DND-41 (cell line): Measurements from ENCODE around the gene SLC24A3.

Experiments used
- EZH2 ChIP-seq: IDR thresholded peaks from 3 replicates; pipeline ENCODE4 v1.6.1; 2012; ENCODE audit warnings: borderline replicate concordance, low read depth, mild to moderate bottlenecking, moderate library complexity, low read length, inconsistent platforms; ENCODE audit not compliant: severe bottlenecking
- TF ChIP-seq, protein P1 (sequence below): IDR thresholded peaks from 2 replicates; pipeline ENCODE4 v1.5.1; 2012; ENCODE audit warnings: borderline replicate concordance, low read length, moderate library complexity, mild to moderate bottlenecking; ENCODE audit not compliant: poor library complexity, severe bottlenecking; ENCODE audit errors: extremely low read depth

DNA sequence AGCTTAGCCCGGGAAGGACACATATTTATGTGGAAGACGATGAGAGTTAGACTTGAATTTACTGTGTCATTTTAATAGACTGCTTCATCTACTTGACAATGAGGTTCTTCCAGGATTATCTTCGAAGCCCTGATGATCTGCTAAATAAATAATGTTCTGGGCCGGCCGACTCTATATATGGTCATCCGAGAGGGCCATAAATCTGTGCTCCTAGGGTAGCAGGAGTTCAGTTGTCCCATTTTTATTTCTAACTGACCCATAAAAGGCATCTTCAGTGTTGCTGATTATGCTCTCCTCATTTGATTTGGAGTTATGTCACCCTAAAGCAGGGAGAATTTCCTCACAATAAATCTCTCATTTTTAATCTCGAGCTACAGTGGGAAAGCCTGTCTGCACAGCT lies 217.1 kb downstream of the SLC24A3 start:
- TF ChIP-seq, protein P1, sequence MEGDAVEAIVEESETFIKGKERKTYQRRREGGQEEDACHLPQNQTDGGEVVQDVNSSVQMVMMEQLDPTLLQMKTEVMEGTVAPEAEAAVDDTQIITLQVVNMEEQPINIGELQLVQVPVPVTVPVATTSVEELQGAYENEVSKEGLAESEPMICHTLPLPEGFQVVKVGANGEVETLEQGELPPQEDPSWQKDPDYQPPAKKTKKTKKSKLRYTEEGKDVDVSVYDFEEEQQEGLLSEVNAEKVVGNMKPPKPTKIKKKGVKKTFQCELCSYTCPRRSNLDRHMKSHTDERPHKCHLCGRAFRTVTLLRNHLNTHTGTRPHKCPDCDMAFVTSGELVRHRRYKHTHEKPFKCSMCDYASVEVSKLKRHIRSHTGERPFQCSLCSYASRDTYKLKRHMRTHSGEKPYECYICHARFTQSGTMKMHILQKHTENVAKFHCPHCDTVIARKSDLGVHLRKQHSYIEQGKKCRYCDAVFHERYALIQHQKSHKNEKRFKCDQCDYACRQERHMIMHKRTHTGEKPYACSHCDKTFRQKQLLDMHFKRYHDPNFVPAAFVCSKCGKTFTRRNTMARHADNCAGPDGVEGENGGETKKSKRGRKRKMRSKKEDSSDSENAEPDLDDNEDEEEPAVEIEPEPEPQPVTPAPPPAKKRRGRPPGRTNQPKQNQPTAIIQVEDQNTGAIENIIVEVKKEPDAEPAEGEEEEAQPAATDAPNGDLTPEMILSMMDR: no peak
- no peak for TF ChIP-seq EZH2
